ENCODE data around the gene ATP2A2.

The ATP2A2 gene

GRCh38 chr12:110245369-110245772, 35.7 kb upstream of the ATP2A2 start:
- Histone ChIP-seq H2BK120ac (ENCODE audit: low read depth, low read length) (no peak overlapping the region), H3K27ac (ENCODE audit: low read length, poor library complexity, severe bottlenecking) (no peak overlapping the region), H3K4me2 (ENCODE audit: low read length, poor library complexity, severe bottlenecking) (no peak overlapping the region), H3K23ac (ENCODE audit: low read length in 2 of 2) (no peak overlapping the region), H3K4ac (ENCODE audit: low read depth in 1 of 2, low read length in 2 of 2) (no peak overlapping the region), H3K27me3 (ENCODE audit: control insufficient read depth in 1 of 2, insufficient read depth in 1 of 2, low read length in 2 of 2) (no peaks in the 10 kb centered on the region), H3K9me3 (ENCODE audit: control insufficient read depth, low read length) (no peaks in the 10 kb centered on the region), H3K18ac (ENCODE audit: low read depth in 1 of 2, low read length in 2 of 2) (no peak overlapping the region), H2AFZ (ENCODE audit: low read depth, low read length) (no peak overlapping the region), H3K14ac (ENCODE audit: low read length in 2 of 2) (no peak overlapping the region), H2BK5ac (ENCODE audit: low read depth, low read length, poor library complexity, severe bottlenecking) (no peak overlapping the region), H3K79me1 (replicated peaks; ENCODE audit: low read length, poor library complexity, severe bottlenecking) (peaks cover 4% of the 10 kb centered on the region), H2BK15ac (ENCODE audit: low read depth, poor library complexity, severe bottlenecking) (peak overlapping the region; percentile 44), H3K36me3 (ENCODE audit: control insufficient read depth in 1 of 2, insufficient read depth in 2 of 2, low read depth in 1 of 2, low read length in 2 of 2) (peaks cover 3 to 7% of the 10 kb centered on the region in 2 experiments), H3K9ac (ENCODE audit: low read length) (no peak overlapping the region), H4K91ac (ENCODE audit: low read length) (no peak overlapping the region), H4K8ac (ENCODE audit: low read length) (peak overlapping the region; percentile 5), H2AK5ac (ENCODE audit: low read length, severe bottlenecking) (peak overlapping the region; percentile 91), H2BK12ac (ENCODE audit: low read length in 2 of 2) (peak overlapping the region in 1 of 2 experiments; percentile 83), H3K4me3 (ENCODE audit: insufficient read depth in 1 of 2, low read depth in 1 of 2, low read length in 2 of 2) (no peak overlapping the region), H3K4me1 (ENCODE audit: control insufficient read depth, insufficient read depth, low read depth, low read length) (peaks cover 34% of the 10 kb centered on the region)
- 80% methylated on average over 3 of the region's 3 CpGs for WGBS
- no peak for DNase-seq

GRCh38 chr12:110246636-110247339, 34.3 kb upstream of the ATP2A2 start:
- peak overlapping the region in 1 of 2 experiments; percentile 73 for H3K14ac ChIP-seq (ENCODE audit: low read length in 2 of 2)
- H3K4ac ChIP-seq (ENCODE audit: low read depth in 1 of 2, low read length in 2 of 2): peak overlapping the region; percentile 86 to 88
- H2AK5ac ChIP-seq (ENCODE audit: low read length, severe bottlenecking): peak overlapping the region; percentile 87
- peak overlapping the region; percentile 67 for H4K91ac ChIP-seq (ENCODE audit: low read length)
- peaks cover 38% of the 10 kb centered on the region for H3K4me1 ChIP-seq (ENCODE audit: control insufficient read depth, insufficient read depth, low read depth, low read length)
- H2BK12ac ChIP-seq (ENCODE audit: low read length in 2 of 2): peak overlapping the region; percentile 72 to 97
- H4K8ac ChIP-seq (ENCODE audit: low read length): no peak overlapping the region
- 75% methylated on average over 4 of the region's 4 CpGs for WGBS
- no peaks in the 10 kb centered on the region for H3K9me3 ChIP-seq (ENCODE audit: control insufficient read depth, low read length)
- H2BK5ac ChIP-seq (ENCODE audit: low read depth, low read length, poor library complexity, severe bottlenecking): peak overlapping the region; percentile 51
- peaks cover 4% of the 10 kb centered on the region for H3K79me1 ChIP-seq (replicated peaks; ENCODE audit: low read length, poor library complexity, severe bottlenecking)
- H3K36me3 ChIP-seq (ENCODE audit: control insufficient read depth in 1 of 2, insufficient read depth in 2 of 2, low read depth in 1 of 2, low read length in 2 of 2): peaks cover 3 to 7% of the 10 kb centered on the region in 2 experiments
- no peaks in the 10 kb centered on the region for H3K27me3 ChIP-seq (ENCODE audit: control insufficient read depth in 1 of 2, insufficient read depth in 1 of 2, low read length in 2 of 2)
- H3K4me3 ChIP-seq (ENCODE audit: insufficient read depth in 1 of 2, low read depth in 1 of 2, low read length in 2 of 2): no peak overlapping the region
- DNase-seq: no peak
- no peak overlapping the region for H2AFZ ChIP-seq (ENCODE audit: low read depth, low read length)
- no peak overlapping the region for H3K23ac ChIP-seq (ENCODE audit: low read length in 2 of 2)
- peak overlapping the region; percentile 36 for H2BK120ac ChIP-seq (ENCODE audit: low read depth, low read length)
- peak overlapping the region; percentile 75 to 88 for H3K18ac ChIP-seq (ENCODE audit: low read depth in 1 of 2, low read length in 2 of 2)
- H3K9ac ChIP-seq (ENCODE audit: low read length): no peak overlapping the region
- peak overlapping the region; percentile 57 for H3K4me2 ChIP-seq (ENCODE audit: low read length, poor library complexity, severe bottlenecking)
- H3K27ac ChIP-seq (ENCODE audit: low read length, poor library complexity, severe bottlenecking): peak overlapping the region; percentile 93
- H2BK15ac ChIP-seq (ENCODE audit: low read depth, poor library complexity, severe bottlenecking): peak overlapping the region; percentile 4

- Histone ChIP-seq H3K4me3 (ENCODE audit: insufficient read depth in 1 of 2, low read depth in 1 of 2, low read length in 2 of 2) (no peak overlapping the region), H3K9me3 (ENCODE audit: control insufficient read depth, low read length) (no peaks in the 10 kb centered on the region), H3K4me1 (ENCODE audit: control insufficient read depth, insufficient read depth, low read depth, low read length) (peaks cover 38% of the 10 kb centered on the region), H2AFZ (ENCODE audit: low read depth, low read length) (no peak overlapping the region), H2BK12ac (ENCODE audit: low read length in 2 of 2) (peak overlapping the region; percentile 72 to 97), H3K79me1 (replicated peaks; ENCODE audit: low read length, poor library complexity, severe bottlenecking) (peaks cover 4% of the 10 kb centered on the region), H2BK5ac (ENCODE audit: low read depth, low read length, poor library complexity, severe bottlenecking) (peak overlapping the region; percentile 80), H3K14ac (ENCODE audit: low read length in 2 of 2) (peak overlapping the region in 1 of 2 experiments; percentile 84), H3K23ac (ENCODE audit: low read length in 2 of 2) (no peak overlapping the region), H3K27me3 (ENCODE audit: control insufficient read depth in 1 of 2, insufficient read depth in 1 of 2, low read length in 2 of 2) (no peaks in the 10 kb centered on the region), H2BK15ac (ENCODE audit: low read depth, poor library complexity, severe bottlenecking) (peak overlapping the region; percentile 26), H2BK120ac (ENCODE audit: low read depth, low read length) (peak overlapping the region; percentile 36), H4K8ac (ENCODE audit: low read length) (peak overlapping the region; percentile 52), H3K27ac (ENCODE audit: low read length, poor library complexity, severe bottlenecking) (peak overlapping the region; percentile 93), H3K4me2 (ENCODE audit: low read length, poor library complexity, severe bottlenecking) (peak overlapping the region; percentile 57), H3K18ac (ENCODE audit: low read depth in 1 of 2, low read length in 2 of 2) (peak overlapping the region; percentile 75 to 88), H3K4ac (ENCODE audit: low read depth in 1 of 2, low read length in 2 of 2) (peak overlapping the region; percentile 86 to 88), H3K36me3 (ENCODE audit: control insufficient read depth in 1 of 2, insufficient read depth in 2 of 2, low read depth in 1 of 2, low read length in 2 of 2) (peaks cover 3 to 7% of the 10 kb centered on the region in 2 experiments), H4K91ac (ENCODE audit: low read length) (peak overlapping the region; percentile 67), H3K9ac (ENCODE audit: low read length) (no peak overlapping the region), H2AK5ac (ENCODE audit: low read length, severe bottlenecking) (peak overlapping the region; percentile 88)
- WGBS: 72% methylated on average over 14 of the region's 14 CpGs
- peak; percentile 35 for DNase-seq
These were observed 33.5 kb upstream of the ATP2A2 start for GRCh38 chr12:110247340-110248095.

- Histone ChIP-seq H2BK120ac (ENCODE audit: low read depth, low read length) (peak overlapping the region; percentile 6), H2BK15ac (ENCODE audit: low read depth, poor library complexity, severe bottlenecking) (no peak overlapping the region), H3K27me3 (ENCODE audit: control insufficient read depth in 1 of 2, insufficient read depth in 1 of 2, low read length in 2 of 2) (no peaks in the 10 kb centered on the region), H3K14ac (ENCODE audit: low read length in 2 of 2) (peak overlapping the region in 1 of 2 experiments; percentile 53), H3K79me1 (replicated peaks; ENCODE audit: low read length, poor library complexity, severe bottlenecking) (peaks cover 4% of the 10 kb centered on the region), H3K4me3 (ENCODE audit: insufficient read depth in 1 of 2, low read depth in 1 of 2, low read length in 2 of 2) (no peak overlapping the region), H3K23ac (ENCODE audit: low read length in 2 of 2) (no peak overlapping the region), H3K9me3 (ENCODE audit: control insufficient read depth, low read length) (no peaks in the 10 kb centered on the region), H3K4me1 (ENCODE audit: control insufficient read depth, insufficient read depth, low read depth, low read length) (peaks cover 40% of the 10 kb centered on the region), H3K18ac (ENCODE audit: low read depth in 1 of 2, low read length in 2 of 2) (peak overlapping the region in 1 of 2 experiments; percentile 88), H2BK12ac (ENCODE audit: low read length in 2 of 2) (peak overlapping the region in 1 of 2 experiments; percentile 97), H3K9ac (ENCODE audit: low read length) (no peak overlapping the region), H4K91ac (ENCODE audit: low read length) (no peak overlapping the region), H4K8ac (ENCODE audit: low read length) (peak overlapping the region; percentile 46), H3K4me2 (ENCODE audit: low read length, poor library complexity, severe bottlenecking) (peak overlapping the region; percentile 57), H2AK5ac (ENCODE audit: low read length, severe bottlenecking) (peak overlapping the region; percentile 71), H3K36me3 (ENCODE audit: control insufficient read depth in 1 of 2, insufficient read depth in 2 of 2, low read depth in 1 of 2, low read length in 2 of 2) (peaks cover 3 to 6% of the 10 kb centered on the region in 2 experiments), H2BK5ac (ENCODE audit: low read depth, low read length, poor library complexity, severe bottlenecking) (peak overlapping the region; percentile 57), H2AFZ (ENCODE audit: low read depth, low read length) (no peak overlapping the region), H3K4ac (ENCODE audit: low read depth in 1 of 2, low read length in 2 of 2) (peak overlapping the region in 1 of 2 experiments; percentile 40), H3K27ac (ENCODE audit: low read length, poor library complexity, severe bottlenecking) (peak overlapping the region; percentile 93)
- DNase-seq: no peak
- WGBS: 94% methylated on average over 4 of the region's 4 CpGs
These were observed 33.0 kb upstream of the ATP2A2 start for GRCh38 chr12:110248096-110248447.

All from mesenchymal stem cell (in vitro differentiated cells and primary cell).